GM12878 (cell line): Measurements from ENCODE around the gene PHACTR1. TPM values are rescaled to one million over a fixed set of nuclear protein-coding genes. Genes with fewer than 3 reads are reported as not detected.

ENCODE experiments used
- ATAC-seq: fragments of 200-7000 bp; cut with Tn5 transposase; 3 replicates; pipeline ENCODE4 v1.9.1; 2020; ENCODE audit warnings: mild to moderate bottlenecking, moderate library complexity
- BruUV-seq: library from RNA; stranded (reverse); fragments of 400-500 nt; replicated peaks from 2 replicates; lab custom pipeline; 2021; lab: Mats Ljungman, UMichigan
- CTCF ChIA-PET: fragments of 300-600 bp; sonication (Branson Sonifier 250); formaldehyde crosslinking; extraction: SDS; loops from one replicate; lab custom pipeline; 2021; ENCODE audit warnings: inconsistent platforms; lab: Yijun Ruan, JAX
- POLR2A ChIA-PET: fragments of 350-600 bp; formaldehyde crosslinking; extraction: SDS; loops from one replicate; lab custom pipeline; 2021; ENCODE audit warnings: inconsistent platforms; lab: Charles Lee
- RAD21 ChIA-PET: fragments of 300-600 bp; sonication (Branson Sonifier 250); formaldehyde crosslinking; loops from one replicate; lab custom pipeline; 2023; ENCODE audit warnings: antibody characterized with exemption; ENCODE audit not compliant: unreplicated experiment; lab: Charles Lee
- SMC1A ChIA-PET: fragments of 300-600 bp; sonication (Branson Sonifier 250); formaldehyde crosslinking; loops from one replicate; lab custom pipeline; 2023; ENCODE audit not compliant: unreplicated experiment, uncharacterized antibody; lab: Charles Lee
- DNase-seq: peaks from one replicate; pipeline ENCODE4 v3.0.0-alpha.2; 2011; ENCODE audit warnings: low read depth, low spot score
- FAIRE-seq: peaks from 3 replicates; lab custom pipeline; 2011; peaks lifted over from hg19 to GRCh38; lab: Jason Lieb, UNC
- H2AFZ ChIP-seq: 2 replicates; pipeline ENCODE4 v1.6.0; 2011; ENCODE audit warnings: low read depth, low read length, control low read depth; ENCODE audit not compliant: control insufficient read depth
- H3K27ac ChIP-seq: 2 replicates; pipeline ENCODE4 v1.5.1; 2011; ENCODE audit warnings: control low read depth; ENCODE audit not compliant: control insufficient read depth, insufficient read depth
- H3K27me3 ChIP-seq, 2 experiments: replicated peaks in 1 of 2; 2 replicates each; pipeline versions ENCODE4 v1.6.0 to v1.6.1; 2011; ENCODE audit warnings: low read length in 1 of 2; ENCODE audit not compliant: control insufficient read depth in 2 of 2, insufficient read depth in 2 of 2
- H3K36me3 ChIP-seq, 2 experiments: 2 replicates each; pipeline ENCODE4 v1.5.1; 2011; ENCODE audit warnings: low read length in 1 of 2; ENCODE audit not compliant: control insufficient read depth in 2 of 2, insufficient read depth in 2 of 2
- H3K4me1 ChIP-seq: 2 replicates; pipeline ENCODE4 v1.6.1; 2011; ENCODE audit warnings: mild to moderate bottlenecking, low read length, moderate library complexity, mixed read lengths; ENCODE audit not compliant: control insufficient read depth, insufficient read depth
- H3K4me2 ChIP-seq: 2 replicates; pipeline ENCODE4 v1.6.0; 2011; ENCODE audit warnings: control low read depth; ENCODE audit not compliant: control insufficient read depth, insufficient read depth
- H3K4me3 ChIP-seq: fragments of 200-600 bp; sonication (generic); 2 replicates; pipeline ENCODE4 v1.5.1; 2016
- H3K79me2 ChIP-seq: 2 replicates; pipeline ENCODE4 v1.6.0; 2011; ENCODE audit warnings: low read length; ENCODE audit not compliant: control insufficient read depth, insufficient read depth
- H3K9ac ChIP-seq: 2 replicates; pipeline ENCODE4 v1.8.0; 2011; ENCODE audit warnings: low read length, control low read depth, mixed read lengths; ENCODE audit not compliant: control insufficient read depth, insufficient read depth
- H3K9me3 ChIP-seq: replicated peaks from 3 replicates; pipeline ENCODE4 v1.5.1; 2011; ENCODE audit warnings: mild to moderate bottlenecking, low read length; ENCODE audit not compliant: control insufficient read depth, insufficient read depth
- H4K20me1 ChIP-seq: 2 replicates; pipeline ENCODE4 v1.6.0; 2011; ENCODE audit not compliant: control insufficient read depth, insufficient read depth
- ATF7 ChIP-seq: fragments of 450-650 bp; IDR thresholded peaks from 2 replicates; pipeline ENCODE4 v1.6.1; 2016; ENCODE audit warnings: low read depth, mild to moderate bottlenecking
- CTCF ChIP-seq, 3 experiments: IDR thresholded peaks in 2 of 3; conservative IDR thresholded peaks in 1 of 3; 2 replicates each; pipeline ENCODE4 v1.5.1; 2011; ENCODE audit warnings: low read depth in 3 of 3, low read length in 3 of 3, mild to moderate bottlenecking in 3 of 3, control low read depth in 2 of 3, moderate library complexity in 2 of 3, inconsistent platforms in 1 of 3, mixed read lengths in 1 of 3; ENCODE audit not compliant: control insufficient read depth in 2 of 3, insufficient read depth in 1 of 3; ENCODE audit errors: extremely low read depth in 1 of 3
- HCFC1 ChIP-seq: fragments of 150-350 bp; IDR thresholded peaks from 2 replicates; pipeline ENCODE4 v1.6.1; 2014; ENCODE audit warnings: low read length
- IRF3 ChIP-seq: fragments of 450-650 bp; IDR thresholded peaks from 2 replicates; pipeline ENCODE4 v1.6.1; 2014; ENCODE audit warnings: mild to moderate bottlenecking
- MEF2A ChIP-seq: IDR thresholded peaks from 2 replicates; pipeline ENCODE4 v1.6.1; 2011; ENCODE audit warnings: low read depth, mild to moderate bottlenecking, low read length, moderate library complexity; ENCODE audit not compliant: insufficient read depth
- WGBS: methylation state at CpG from one replicate; pipeline ENCODE4 v1.1.6; 2016; ENCODE audit warnings: low lambda C conversion rate; ENCODE audit not compliant: insufficient replicate concordance, insufficient coverage; ENCODE audit errors: missing lambda C conversion rate; 5-methylcytosine and 5-hydroxymethylcytosine counted together
- in situ Hi-C: fragments of 300-500 bp; cut with MboI; formaldehyde crosslinking; loops from 9 replicates; pipeline ENCODE4 v1.14.3; 2018; ENCODE audit warnings: mixed read lengths
- intact Hi-C: fragments of 100-400 bp; cut with micrococcal nuclease; formaldehyde crosslinking; loops from one replicate; pipeline ENCODE4 v1.14.2; 2022; ENCODE audit not compliant: unreplicated experiment
- polyA plus RNA-seq, 11 experiments: library from polyadenylated mRNA; depleted of rRNA in 4 of 11; unstranded in 6 of 11; stranded (reverse) in 5 of 11; fragments of >200 nt; fragmentation: Nextera tagmentation in 4 of 11; fragmentation: Illumina TruSeq in 1 of 11; extraction: Ambion mirVana in 4 of 11; extraction: Trizol in 1 of 11; gene quantifications; 1 replicate in 1 of 11; 2 replicates in 10 of 11; pipeline versions ENCODE4 v1.2.1 to v1.2.3, GENCODE V29; 2011 to 2016; ENCODE audit warnings: inconsistent platforms in 2 of 11, missing spikeins in 2 of 11, low read depth in 1 of 11
- total RNA-seq, 4 experiments: library from RNA; depleted of rRNA in 3 of 4; stranded (reverse); fragments of >200 nt in 3 of 4; fragmentation: Illumina TruSeq in 1 of 4; extraction: Trizol in 1 of 4; gene quantifications; 2 replicates each; pipeline versions ENCODE4 v1.2.1 to v1.2.3, GENCODE V29; 2013 to 2021
- TF ChIP-seq, protein P1 (sequence below): IDR thresholded peaks from 2 replicates; pipeline ENCODE4 v1.6.1; 2011; ENCODE audit warnings: low read depth, low read length, improper control_type of control experiment, borderline replicate concordance
- TF ChIP-seq, protein P2 (sequence below): fragments of 450-650 bp; IDR thresholded peaks from 2 replicates; pipeline ENCODE4 v1.6.1; 2017; ENCODE audit warnings: low read depth, mild to moderate bottlenecking, moderate library complexity

The PHACTR1 gene
- total and polyA plus RNA-seq, 10 of the 15 experiments (the other 5 are each of a cell fraction or from before 2014, with no cell fraction given): 34.2 to 94.6 (median 62.3) TPM

- Histone ChIP-seq H2AFZ (no peak overlapping the region), H3K9me3 (no peaks in the 10 kb centered on the region; the same call in 2 of the 3 replicates), H3K79me2 (no peaks in the 10 kb centered on the region), H3K4me3 (no peak overlapping the region), H3K27me3 (no peaks in the 10 kb centered on the region; a peak in 1 of 4 replicates), H3K9ac (no peak overlapping the region), H3K4me2 (no peak overlapping the region), H3K36me3 (no peaks in the 10 kb centered on the region), H4K20me1 (no peaks in the 10 kb centered on the region), H3K27ac (no peak overlapping the region), H3K4me1 (no peaks in the 10 kb centered on the region)
- 0% methylated on average over 1 of the region's 1 CpG for WGBS
- no peak for TF ChIP-seq HCFC1
- intact Hi-C loops (no loop called here), in situ Hi-C loops (no loop called here)
- RAD21 ChIA-PET: no interaction called here
- CTCF ChIA-PET: no interaction called here
- SMC1A ChIA-PET: no interaction called here
- ATAC-seq (no peak), DNase-seq (no peak), FAIRE-seq (no peak)
- POLR2A ChIA-PET: no interaction called here
- no TSS peak for BruUV-seq
Observed at GRCh38 chr6:12704946-12705345, 11.6 kb upstream of the PHACTR1 start.

- Histone ChIP-seq H2AFZ (no peak overlapping the region), H3K27me3 (no peaks in the 10 kb centered on the region), H3K36me3 (no peaks in the 10 kb centered on the region), H3K4me2 (no peak overlapping the region), H3K9me3 (no peaks in the 10 kb centered on the region), H4K20me1 (no peaks in the 10 kb centered on the region), H3K27ac (no peak overlapping the region), H3K79me2 (no peaks in the 10 kb centered on the region), H3K4me1 (no peaks in the 10 kb centered on the region), H3K4me3 (no peak overlapping the region), H3K9ac (no peak overlapping the region)
- FAIRE-seq (no peak), ATAC-seq (no peak), DNase-seq (no peak)
- intact Hi-C loops: no loop called here
- in situ Hi-C loops: no loop called here
- no TSS peak for BruUV-seq
- CTCF ChIA-PET: interaction anchor here (1.4 kb wide), 1 partner anchor 19 kb away, joined by 4 read pairs; no protein-coding TSS in a partner anchor
- SMC1A ChIA-PET: no interaction called here
- POLR2A ChIA-PET: no interaction called here
- RAD21 ChIA-PET: no interaction called here
- TF ChIP-seq CTCF (IDR thresholded peaks at IDR 0.05 in 2 of 3, conservative IDR thresholded peaks at IDR 0.05 in 1 of 3; ENCODE audit: control insufficient read depth in 2 of 3, extremely low read depth in 1 of 3, insufficient read depth in 1 of 3, low read depth in 3 of 3, low read length in 3 of 3): no peak
- no peak for TF ChIP-seq ATF7
- no peak for TF ChIP-seq MEF2A
- TF ChIP-seq, protein P1, sequence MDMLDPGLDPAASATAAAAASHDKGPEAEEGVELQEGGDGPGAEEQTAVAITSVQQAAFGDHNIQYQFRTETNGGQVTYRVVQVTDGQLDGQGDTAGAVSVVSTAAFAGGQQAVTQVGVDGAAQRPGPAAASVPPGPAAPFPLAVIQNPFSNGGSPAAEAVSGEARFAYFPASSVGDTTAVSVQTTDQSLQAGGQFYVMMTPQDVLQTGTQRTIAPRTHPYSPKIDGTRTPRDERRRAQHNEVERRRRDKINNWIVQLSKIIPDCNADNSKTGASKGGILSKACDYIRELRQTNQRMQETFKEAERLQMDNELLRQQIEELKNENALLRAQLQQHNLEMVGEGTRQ: no peak
- TF ChIP-seq, protein P2, sequence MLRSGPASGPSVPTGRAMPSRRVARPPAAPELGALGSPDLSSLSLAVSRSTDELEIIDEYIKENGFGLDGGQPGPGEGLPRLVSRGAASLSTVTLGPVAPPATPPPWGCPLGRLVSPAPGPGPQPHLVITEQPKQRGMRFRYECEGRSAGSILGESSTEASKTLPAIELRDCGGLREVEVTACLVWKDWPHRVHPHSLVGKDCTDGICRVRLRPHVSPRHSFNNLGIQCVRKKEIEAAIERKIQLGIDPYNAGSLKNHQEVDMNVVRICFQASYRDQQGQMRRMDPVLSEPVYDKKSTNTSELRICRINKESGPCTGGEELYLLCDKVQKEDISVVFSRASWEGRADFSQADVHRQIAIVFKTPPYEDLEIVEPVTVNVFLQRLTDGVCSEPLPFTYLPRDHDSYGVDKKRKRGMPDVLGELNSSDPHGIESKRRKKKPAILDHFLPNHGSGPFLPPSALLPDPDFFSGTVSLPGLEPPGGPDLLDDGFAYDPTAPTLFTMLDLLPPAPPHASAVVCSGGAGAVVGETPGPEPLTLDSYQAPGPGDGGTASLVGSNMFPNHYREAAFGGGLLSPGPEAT: no peak
- TF ChIP-seq IRF3: no peak
- 67% methylated on average over 1 of the region's 1 CpG for WGBS
Observed at GRCh38 chr6:12709116-12709515, 7.5 kb upstream of the PHACTR1 start.
